Measurements from ENCODE around the gene GOLGA1. TPM values are rescaled to one million over a fixed set of nuclear protein-coding genes. Genes with fewer than 3 reads are reported as not detected.

GOLGA1 gene
- total RNA-seq, 4 donors from 2014 or later = 23.5 to 44.4 (median 28.4) TPM

GRCh38 chr9:124899845-124900244 lies 41.0 kb downstream of the GOLGA1 start:
- 92 to 94% methylated on average over 9 of the region's 9 CpGs for WGBS, 2 donors
- Histone ChIP-seq H3K27me3 (no peaks in the 10 kb centered on the region), H3K9me3 (no peaks in the 10 kb centered on the region), H3K4me1 (no peaks in the 10 kb centered on the region), H3K36me3 (peaks cover 0 to 83% (median 16%) of the 10 kb centered on the region in 3 donors), H3K4me3 (no peak overlapping the region), H3K27ac (no peak overlapping the region)
- no peak for TF ChIP-seq EP300 (IDR thresholded peaks at IDR 0.05)
- TF ChIP-seq CTCF (IDR thresholded peaks at IDR 0.05) = no peak
- TF ChIP-seq POLR2A (IDR thresholded peaks at IDR 0.05) = no peak
- no peak for DNase-seq (ENCODE audit: low spot score in 2 of 2)

GRCh38 chr9:124897570-124898460 lies 43.1 kb downstream of the GOLGA1 start:
- no peak overlapping the region for H3K4me3 ChIP-seq
- peaks cover 0 to 8% (median 0%) of the 10 kb centered on the region in 4 donors for H3K4me1 ChIP-seq
- peaks cover 0 to 82% (median 11%) of the 10 kb centered on the region in 3 donors for H3K36me3 ChIP-seq
- 61 to 69% methylated on average over 6 of the region's 6 CpGs for WGBS, 2 donors
- no peak overlapping the region for H3K27ac ChIP-seq
- no peak for DNase-seq (ENCODE audit: low spot score in 2 of 2)
- TF ChIP-seq POLR2A (IDR thresholded peaks at IDR 0.05) (no peak), EP300 (IDR thresholded peaks at IDR 0.05) (no peak), CTCF (IDR thresholded peaks at IDR 0.05) (no peak)
- H3K27me3 ChIP-seq = no peaks in the 10 kb centered on the region
- H3K9me3 ChIP-seq = no peaks in the 10 kb centered on the region

GRCh38 chr9:124894741-124895170 lies 46.1 kb downstream of the GOLGA1 start:
- DNase-seq (ENCODE audit: low spot score in 2 of 2) = peak in 1 of 2 donors; percentile 8
- TF ChIP-seq CTCF (IDR thresholded peaks at IDR 0.05) = peak in 3 of 5 experiments; percentile 16 to 19 (median 16)
- no peak for TF ChIP-seq EP300 (IDR thresholded peaks at IDR 0.05)
- Histone ChIP-seq H3K27ac (peak overlapping the region in 2 of 4 donors; percentile 32 to 70), H3K27me3 (no peaks in the 10 kb centered on the region), H3K36me3 (peaks cover 0 to 90% (median 4%) of the 10 kb centered on the region in 3 donors), H3K9me3 (no peaks in the 10 kb centered on the region), H3K4me3 (no peak overlapping the region), H3K4me1 (peaks cover 0 to 8% (median 0%) of the 10 kb centered on the region in 4 donors)

- 74 to 82% methylated on average over 9 of the region's 9 CpGs for WGBS, 2 donors
- Histone ChIP-seq H3K9me3 (no peaks in the 10 kb centered on the region), H3K4me1 (peaks cover 0 to 8% (median 0%) of the 10 kb centered on the region in 4 donors), H3K27ac (peak overlapping the region in 2 of 4 donors; percentile 32 to 70), H3K4me3 (no peak overlapping the region), H3K36me3 (peaks cover 0 to 90% (median 2%) of the 10 kb centered on the region in 3 donors), H3K27me3 (no peaks in the 10 kb centered on the region)
- TF ChIP-seq CTCF (IDR thresholded peaks at IDR 0.05) (no peak), POLR2A (IDR thresholded peaks at IDR 0.05) (no peak), EP300 (IDR thresholded peaks at IDR 0.05) (no peak)
- no peak for DNase-seq (ENCODE audit: low spot score in 2 of 2)
These were observed 46.7 kb downstream of the GOLGA1 start for GRCh38 chr9:124894035-124894740.

GRCh38 chr9:124890179-124890578 lies 50.7 kb downstream of the GOLGA1 start:
- H3K4me1 ChIP-seq = peaks cover 0 to 8% (median 0%) of the 10 kb centered on the region in 4 donors
- DNase-seq (ENCODE audit: low spot score in 2 of 2) = no peak
- no peak for TF ChIP-seq CTCF (IDR thresholded peaks at IDR 0.05)
- TF ChIP-seq EP300 (IDR thresholded peaks at IDR 0.05) = no peak
- TF ChIP-seq POLR2A (IDR thresholded peaks at IDR 0.05) = no peak
- no peak overlapping the region for H3K27ac ChIP-seq
- H3K36me3 ChIP-seq = peaks cover 0 to 92% (median 23%) of the 10 kb centered on the region in 3 donors
- H3K27me3 ChIP-seq = no peaks in the 10 kb centered on the region
- no peaks in the 10 kb centered on the region for H3K9me3 ChIP-seq
- no peak overlapping the region for H3K4me3 ChIP-seq
- whole genome bisulfite sequencing, 2 donors = 86 to 95% methylated on average over 7 of the region's 7 CpGs
